NCI-H2107 treated with DMSO at 0.1 percent for 48 hours (cell line): ENCODE measurements around the gene TYRO3.
A peak's percentile ranks its signal among the peaks of the same experiment; 100 is the strongest.

Experiments used
- DNase-seq: peaks from one replicate; lab custom pipeline; 2025; ENCODE audit not compliant: unreplicated experiment; lab: John Stamatoyannopoulos, UW

TYRO3 gene

GRCh38 chr15:41603411-41603935, 44.5 kb downstream of the TYRO3 start:
- DNase-seq: no peak

DNA sequence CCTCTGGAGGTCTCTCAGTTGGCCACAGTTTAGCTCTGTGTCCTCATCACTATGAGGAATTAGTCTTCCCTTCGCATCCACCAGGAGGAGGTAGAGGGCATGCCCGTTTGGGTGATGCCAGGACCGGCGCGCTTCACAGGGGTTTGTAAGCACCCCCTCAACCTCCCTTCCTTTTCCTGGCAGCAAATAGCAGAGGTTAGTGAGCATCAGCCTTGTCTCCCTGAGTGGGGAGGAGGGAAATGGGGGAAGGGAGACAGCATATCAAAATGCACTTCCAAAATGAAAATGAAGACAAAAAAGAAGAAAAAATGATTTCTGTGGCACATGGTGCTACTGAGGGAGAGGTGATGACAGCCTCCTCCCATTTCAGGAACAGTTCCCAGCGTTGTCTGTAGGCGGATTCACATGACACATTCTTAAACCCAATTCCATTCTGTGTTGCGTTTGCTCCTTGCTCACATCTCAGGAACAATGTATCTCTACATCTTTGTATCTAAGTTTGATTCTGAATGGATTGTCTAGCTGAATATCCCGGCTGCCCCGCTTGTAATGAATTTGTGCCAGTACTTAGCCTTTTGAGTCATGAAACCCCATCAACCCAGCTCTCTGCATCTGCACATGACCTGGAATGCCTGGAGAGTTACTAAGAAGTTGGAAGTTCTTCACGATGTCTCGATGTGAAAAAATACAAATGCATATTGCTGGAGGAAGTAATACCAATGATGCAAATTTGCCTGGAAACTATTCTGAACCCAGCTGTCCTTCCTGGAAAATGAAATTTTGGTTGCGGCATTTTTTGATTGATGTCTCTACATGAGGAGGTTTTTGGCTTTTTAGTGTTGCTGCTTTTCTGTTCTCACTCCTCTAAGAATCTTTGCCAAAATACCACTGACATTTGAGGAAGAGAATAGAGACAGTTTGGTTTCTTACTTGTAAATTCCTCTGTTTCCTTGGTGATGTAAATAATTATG, 45.2 kb downstream of the TYRO3 start:
- DNase-seq: peak; percentile 2

GRCh38 chr15:41605566-41605965, 46.6 kb downstream of the TYRO3 start:
- no peak for DNase-seq

DNA sequence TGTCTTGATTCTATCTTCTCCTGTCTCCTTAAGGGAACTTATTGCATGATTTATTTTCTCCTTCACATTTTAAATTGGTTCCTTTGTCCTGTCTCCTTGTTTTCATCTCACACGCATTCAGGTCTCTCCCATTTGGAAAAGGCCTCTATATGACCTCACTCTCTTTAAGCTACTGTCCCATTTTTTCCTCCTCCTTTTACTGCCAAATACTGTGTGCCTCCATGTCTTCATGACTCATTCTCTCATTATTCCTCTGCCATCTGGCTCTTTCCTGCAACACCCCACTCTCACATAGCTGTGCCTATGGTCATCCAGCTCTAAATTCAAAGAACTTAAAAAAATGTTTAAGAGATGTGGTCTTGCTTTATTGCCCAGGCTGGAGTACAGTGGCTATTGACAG, 48.0 kb downstream of the TYRO3 start:
- DNase-seq: no peak

- no peak for DNase-seq
Observed at GRCh38 chr15:41609123-41609522, 50.1 kb downstream of the TYRO3 start.

DNA sequence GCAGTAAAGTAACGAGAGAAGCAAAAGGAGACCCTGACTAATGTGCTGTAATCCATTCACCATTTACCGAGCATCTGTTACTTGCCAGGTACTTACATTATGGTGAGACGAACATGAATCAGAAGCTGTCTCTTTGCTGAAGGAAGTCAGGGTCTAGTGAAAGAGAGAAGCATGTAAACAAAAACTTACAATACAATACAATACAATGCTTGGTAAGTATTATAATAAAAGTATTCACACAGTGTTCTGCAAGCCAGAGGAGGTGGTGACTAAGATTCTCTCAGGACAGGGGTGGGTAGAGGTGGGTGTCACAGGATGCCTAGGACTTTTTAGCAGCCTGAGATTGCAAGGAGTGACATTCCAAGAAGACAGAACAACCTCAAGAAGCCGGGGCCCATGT, 51.0 kb downstream of the TYRO3 start:
- DNase-seq: no peak

DNA sequence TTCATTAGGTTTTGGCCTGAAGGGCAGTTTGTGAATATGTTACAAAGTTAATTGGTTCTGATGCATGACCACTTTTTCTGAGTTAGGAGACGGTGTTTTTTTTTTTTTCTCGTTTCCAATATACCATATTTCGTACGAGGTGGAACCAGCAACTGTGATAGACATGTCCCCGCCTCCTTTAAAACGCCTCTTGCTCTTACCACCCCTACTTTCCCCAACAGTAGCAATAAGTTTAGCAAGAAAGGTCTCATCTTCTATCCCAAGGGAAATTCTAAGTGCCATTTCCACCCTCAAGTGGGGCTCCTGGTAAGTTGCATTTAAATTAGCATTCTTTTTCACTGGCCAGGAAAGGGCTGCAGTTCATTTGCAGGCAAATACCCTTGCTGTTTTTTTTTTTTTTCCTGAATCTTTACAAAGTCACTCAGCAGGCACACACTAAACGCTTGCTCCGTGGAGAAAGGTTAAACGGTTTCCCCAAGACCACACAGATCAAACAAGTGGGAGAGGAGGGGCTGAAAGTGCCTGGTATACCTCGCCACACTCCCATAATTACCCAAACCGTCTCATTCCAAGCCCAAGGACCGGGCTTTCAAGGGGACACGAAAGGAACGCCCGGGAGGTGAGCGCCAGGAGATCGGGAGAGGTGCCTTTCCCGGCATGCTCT, 61.7 kb downstream of the TYRO3 start:
- DNase-seq: no peak

- DNase-seq: no peak
Observed at GRCh38 chr15:41621200-41622193, 62.5 kb downstream of the TYRO3 start.

GRCh38 chr15:41622901-41623300, 63.9 kb downstream of the TYRO3 start:
- DNase-seq: no peak

- DNase-seq: no peak
Observed at GRCh38 chr15:41627203-41627602, 68.2 kb downstream of the TYRO3 start.

- no peak for DNase-seq
Observed at GRCh38 chr15:41629463-41629862, 70.5 kb downstream of the TYRO3 start.

DNA sequence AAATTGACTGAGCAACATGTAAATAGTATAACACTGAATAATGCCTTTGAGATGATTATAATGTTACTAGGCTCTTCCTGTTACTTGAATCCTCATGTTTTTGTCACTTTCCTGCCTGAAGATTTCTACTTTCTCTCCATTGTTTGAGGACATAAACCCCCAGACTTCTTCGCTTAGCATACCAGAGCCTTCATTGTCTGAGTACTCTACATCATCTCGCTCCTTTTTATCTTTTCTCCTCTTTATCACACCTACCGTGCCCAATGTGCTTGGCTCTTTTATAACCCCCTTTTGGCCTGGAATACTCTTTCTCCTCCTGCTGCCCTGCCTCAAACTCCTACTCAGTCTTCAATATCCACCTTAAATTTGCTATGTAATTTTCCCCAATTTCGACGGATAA, 70.9 kb downstream of the TYRO3 start:
- DNase-seq: no peak

DNA sequence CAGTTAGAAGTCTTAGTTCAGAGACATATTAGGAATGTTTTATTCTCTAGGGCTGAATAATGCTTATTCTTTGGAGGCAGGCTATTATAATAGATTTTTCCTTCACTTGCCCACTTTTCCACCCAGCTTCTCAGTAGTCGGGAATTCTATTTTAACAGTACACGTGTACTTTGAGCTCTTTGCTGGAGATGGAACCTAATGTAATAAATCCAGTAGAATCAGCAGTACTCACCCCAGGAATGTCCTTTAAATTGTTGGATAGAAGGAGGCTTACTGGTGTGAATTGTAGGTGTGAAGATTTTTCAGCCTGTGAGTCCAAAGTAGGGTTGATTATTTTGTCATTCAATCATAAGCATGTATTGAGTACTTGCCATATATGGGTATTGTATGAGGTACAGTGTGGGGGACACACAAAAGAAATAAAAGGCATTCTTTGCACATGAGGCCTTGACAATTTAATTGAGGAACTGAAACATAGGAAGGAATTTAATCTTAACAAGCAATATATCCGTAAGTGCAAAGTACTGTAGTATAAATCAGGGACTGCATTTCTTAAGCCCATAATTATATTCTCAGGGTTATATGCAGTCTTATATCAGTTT, 71.7 kb downstream of the TYRO3 start:
- no peak for DNase-seq

GRCh38 chr15:41631880-41632470, 73.0 kb downstream of the TYRO3 start:
- no peak for DNase-seq
